Stimulated activated naive CD8-positive, alpha-beta T cell treated with anti-CD3 and anti-CD28 coated beads, Interleukin-15, Interleukin-2, amounts not matched to agents 100 ng/mL and 50 ng/mL, for 24 hours (primary cell): ENCODE data around the gene NAGPA.

ENCODE experiments used
- H3K27ac Mint-ChIP-seq: one replicate; pipeline ENCODE4 v1.8.0; 2021; ENCODE audit warnings: mild to moderate bottlenecking, mixed read lengths
- H3K27me3 Mint-ChIP-seq: one replicate; pipeline ENCODE4 v1.8.0; 2021; ENCODE audit warnings: mixed read lengths
- H3K36me3 Mint-ChIP-seq: one replicate; pipeline ENCODE4 v1.8.0; 2021; ENCODE audit warnings: low read depth, mixed read lengths
- H3K4me1 Mint-ChIP-seq: one replicate; pipeline ENCODE4 v1.8.0; 2021; ENCODE audit warnings: low read depth, mixed read lengths
- H3K4me3 Mint-ChIP-seq: one replicate; pipeline ENCODE4 v1.8.0; 2021; ENCODE audit warnings: mild to moderate bottlenecking, mixed read lengths
- H3K9me3 Mint-ChIP-seq: one replicate; pipeline ENCODE4 v1.8.0; 2021; ENCODE audit warnings: mixed read lengths

NAGPA gene

DNA sequence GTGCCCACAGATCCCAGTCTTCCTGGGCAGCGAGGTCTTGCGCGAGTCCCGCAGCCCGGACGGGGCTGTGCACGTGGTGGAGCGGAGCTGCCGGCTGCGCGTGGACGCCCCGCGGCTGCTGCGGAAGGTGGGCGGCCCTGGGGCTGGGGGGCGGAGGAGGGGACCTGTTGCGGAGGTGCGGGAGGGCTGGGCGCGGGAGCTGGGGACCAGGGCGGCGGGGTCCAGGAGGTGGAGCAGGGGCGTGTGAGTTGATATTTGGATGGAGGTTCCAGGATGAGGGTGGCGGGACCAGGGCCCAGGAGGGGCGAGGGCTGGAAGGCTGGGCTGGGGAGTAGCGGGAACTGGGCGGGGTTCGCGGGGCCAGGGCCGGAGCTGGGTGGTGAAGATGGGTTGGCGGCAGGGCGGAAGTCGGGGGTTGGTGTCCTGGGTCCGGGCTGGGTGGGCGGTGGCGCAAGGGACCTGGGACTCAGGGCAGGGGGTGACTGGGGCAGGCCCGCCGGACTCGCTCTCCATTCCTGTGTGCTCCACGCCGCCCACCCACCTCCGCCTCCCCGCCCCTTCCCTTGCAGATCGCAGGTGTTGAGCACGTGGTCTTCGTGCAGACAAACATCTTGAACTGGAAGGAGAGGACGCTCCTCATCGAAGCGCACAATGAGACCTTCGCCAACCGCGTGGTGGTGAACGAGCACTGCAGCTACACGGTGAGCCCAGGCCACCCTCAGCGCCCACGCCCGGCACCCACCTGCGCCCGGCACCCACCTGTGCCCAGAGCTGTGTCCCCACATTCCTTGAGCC lies 46.0 kb downstream of the NAGPA start:
- Mint-ChIP-seq H3K4me1 (no peaks in the 10 kb centered on the region), H3K27ac (no peak overlapping the region), H3K4me3 (no peak overlapping the region), H3K36me3 (peaks cover 3% of the 10 kb centered on the region), H3K27me3 (peaks cover 44% of the 10 kb centered on the region), H3K9me3 (peaks cover 4% of the 10 kb centered on the region)

DNA sequence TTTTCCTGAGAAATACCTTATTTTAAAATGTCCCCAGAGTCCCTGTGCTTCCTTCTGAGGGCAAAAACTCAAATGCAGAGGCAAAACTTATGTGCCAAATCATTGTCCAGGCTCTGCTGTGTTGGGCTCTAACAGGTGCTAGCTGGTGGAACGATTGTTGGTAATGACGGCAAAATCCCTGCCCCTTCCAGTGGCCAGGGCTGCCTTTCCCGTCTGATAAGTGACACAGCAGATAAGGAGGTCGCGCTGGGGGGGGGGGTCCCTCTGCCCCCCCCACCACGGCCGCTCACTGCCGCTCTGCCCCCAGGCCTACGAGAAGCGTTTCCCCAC lies 46.5 kb downstream of the NAGPA start:
- Mint-ChIP-seq H3K36me3 (peaks cover 3% of the 10 kb centered on the region), H3K4me1 (no peaks in the 10 kb centered on the region), H3K4me3 (no peak overlapping the region), H3K27me3 (peaks cover 44% of the 10 kb centered on the region), H3K9me3 (peaks cover 4% of the 10 kb centered on the region), H3K27ac (no peak overlapping the region)

DNA sequence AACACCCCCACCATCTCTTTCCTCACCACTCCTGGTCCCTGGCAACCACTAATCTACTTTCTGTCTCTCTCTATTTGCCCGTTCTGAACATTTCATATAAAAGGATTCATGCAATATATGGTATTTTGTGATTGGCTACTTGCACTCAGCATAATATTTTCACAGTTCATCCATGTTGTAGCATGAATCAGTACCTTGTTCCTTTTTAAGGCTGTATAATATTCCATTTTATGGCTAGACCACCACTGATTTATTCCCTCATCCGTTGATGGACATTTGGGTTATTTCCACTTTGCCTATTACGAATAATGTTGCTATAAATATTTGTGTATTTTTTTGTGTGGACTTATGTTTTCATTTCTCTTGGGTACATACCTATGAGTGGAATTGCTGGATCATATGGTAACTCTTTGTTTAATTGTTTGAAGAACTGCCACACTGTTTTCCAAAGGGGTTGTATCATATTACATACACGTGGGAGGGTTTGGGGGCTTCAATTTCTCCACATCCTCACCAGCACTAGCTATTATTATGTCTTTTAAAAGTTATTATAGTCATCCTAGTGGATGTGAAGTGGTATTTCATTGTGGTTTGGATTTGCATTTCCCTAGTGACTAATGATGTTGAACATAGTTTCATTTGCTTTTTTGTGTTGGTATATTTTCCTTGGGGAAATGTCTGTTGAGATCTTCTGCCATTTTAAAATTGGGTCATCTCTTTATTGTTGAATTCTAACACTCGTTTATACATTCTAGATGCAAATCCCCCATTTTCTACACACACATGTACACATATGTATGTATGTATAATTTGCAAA lies 49.4 kb downstream of the NAGPA start:
- Mint-ChIP-seq H3K4me3 (no peak overlapping the region), H3K36me3 (peaks cover 3% of the 10 kb centered on the region), H3K27ac (no peak overlapping the region), H3K9me3 (peaks cover 4% of the 10 kb centered on the region), H3K4me1 (no peaks in the 10 kb centered on the region), H3K27me3 (peaks cover 43% of the 10 kb centered on the region)

DNA sequence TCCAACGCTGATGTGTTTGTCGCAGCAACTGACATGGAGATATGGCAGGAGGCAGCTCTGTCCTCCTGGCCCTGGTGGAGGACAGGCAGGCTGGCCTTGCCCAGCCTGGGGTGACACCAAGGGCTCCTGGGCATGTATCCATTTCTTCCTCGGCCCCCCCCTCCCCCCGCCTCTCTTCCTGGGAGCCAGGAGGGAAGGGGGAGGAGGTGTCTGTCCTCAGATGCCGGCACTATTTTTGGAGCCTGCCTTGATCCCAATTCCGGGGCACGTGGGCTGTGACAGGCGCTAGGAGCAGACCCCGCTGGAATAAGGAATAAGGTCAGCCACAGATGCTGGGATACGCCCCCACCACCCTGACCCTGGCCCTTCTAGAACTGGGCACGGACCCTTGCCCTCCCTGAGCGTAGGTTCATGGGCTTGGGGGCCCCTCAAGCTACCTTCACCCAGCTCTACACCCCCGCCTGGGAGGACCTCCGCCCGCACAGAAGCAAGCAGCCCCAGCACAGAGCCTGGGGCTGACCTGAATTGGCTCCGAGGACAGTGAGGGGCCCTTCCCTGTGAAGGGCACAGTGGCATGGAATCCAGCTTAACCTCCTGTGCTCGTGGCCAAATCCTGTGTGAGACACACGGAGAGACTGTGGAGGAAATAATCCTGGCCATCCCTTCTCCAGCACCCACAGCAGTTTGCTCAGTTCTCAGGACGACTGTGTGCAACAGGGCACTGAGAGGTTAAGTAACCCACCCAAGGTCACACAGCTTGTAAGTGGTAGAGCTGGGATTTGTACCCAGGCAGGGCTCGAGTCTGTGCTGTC lies 51.5 kb downstream of the NAGPA start:
- no peak overlapping the region for H3K27ac Mint-ChIP-seq
- H3K4me1 Mint-ChIP-seq, result no peaks in the 10 kb centered on the region
- H3K36me3 Mint-ChIP-seq, result peaks cover 3% of the 10 kb centered on the region
- H3K9me3 Mint-ChIP-seq, result peaks cover 4% of the 10 kb centered on the region
- peaks cover 25% of the 10 kb centered on the region for H3K27me3 Mint-ChIP-seq
- no peak overlapping the region for H3K4me3 Mint-ChIP-seq

DNA sequence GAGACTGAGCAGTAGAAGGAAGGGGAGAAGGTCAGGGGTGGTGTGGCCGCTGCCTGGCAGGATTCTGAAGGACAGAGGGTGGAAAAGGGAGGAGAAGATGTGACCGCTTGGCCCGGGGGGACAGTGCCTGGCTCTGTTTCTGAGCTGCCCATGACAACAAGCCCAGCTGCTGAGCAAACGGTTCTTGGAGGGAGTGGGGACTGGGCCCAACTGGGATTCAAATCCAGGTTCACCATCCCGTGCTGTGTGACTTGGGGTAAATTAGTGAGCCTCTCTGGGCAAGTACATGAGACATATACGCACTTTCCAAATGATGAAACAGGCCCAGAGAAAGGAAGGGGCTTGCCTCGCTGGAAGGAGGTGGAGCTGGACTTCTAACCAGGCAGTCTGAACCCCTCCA lies 52.3 kb downstream of the NAGPA start:
- peaks cover 17% of the 10 kb centered on the region for H3K27me3 Mint-ChIP-seq
- no peak overlapping the region for H3K27ac Mint-ChIP-seq
- H3K4me1 Mint-ChIP-seq, result no peaks in the 10 kb centered on the region
- peaks cover 2% of the 10 kb centered on the region for H3K36me3 Mint-ChIP-seq
- no peak overlapping the region for H3K4me3 Mint-ChIP-seq
- H3K9me3 Mint-ChIP-seq, result peaks cover 3% of the 10 kb centered on the region

DNA sequence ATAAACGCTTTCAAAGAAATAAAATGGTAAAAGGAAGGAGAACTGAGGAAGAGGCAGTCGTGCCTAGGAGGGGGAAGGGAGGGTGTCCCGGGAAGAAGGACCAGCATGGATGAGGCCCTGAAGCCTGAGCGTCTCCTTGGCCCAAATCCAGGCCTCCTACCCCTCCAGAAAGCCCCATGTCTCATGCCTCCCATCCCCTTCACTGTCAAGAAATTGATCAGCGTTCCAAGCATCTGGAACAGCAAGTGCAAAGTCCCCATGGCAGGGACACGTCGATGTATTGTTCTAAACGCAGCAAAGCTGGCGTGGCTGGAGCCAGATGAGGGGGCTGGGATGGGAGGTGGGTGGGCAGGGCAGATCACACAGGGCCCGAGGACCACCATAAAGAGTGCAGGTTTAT lies 53.0 kb downstream of the NAGPA start:
- Mint-ChIP-seq H3K27me3 (peaks cover 13% of the 10 kb centered on the region), H3K36me3 (no peaks in the 10 kb centered on the region), H3K4me3 (no peak overlapping the region), H3K27ac (no peak overlapping the region), H3K9me3 (no peaks in the 10 kb centered on the region), H3K4me1 (peaks cover 1% of the 10 kb centered on the region)

DNA sequence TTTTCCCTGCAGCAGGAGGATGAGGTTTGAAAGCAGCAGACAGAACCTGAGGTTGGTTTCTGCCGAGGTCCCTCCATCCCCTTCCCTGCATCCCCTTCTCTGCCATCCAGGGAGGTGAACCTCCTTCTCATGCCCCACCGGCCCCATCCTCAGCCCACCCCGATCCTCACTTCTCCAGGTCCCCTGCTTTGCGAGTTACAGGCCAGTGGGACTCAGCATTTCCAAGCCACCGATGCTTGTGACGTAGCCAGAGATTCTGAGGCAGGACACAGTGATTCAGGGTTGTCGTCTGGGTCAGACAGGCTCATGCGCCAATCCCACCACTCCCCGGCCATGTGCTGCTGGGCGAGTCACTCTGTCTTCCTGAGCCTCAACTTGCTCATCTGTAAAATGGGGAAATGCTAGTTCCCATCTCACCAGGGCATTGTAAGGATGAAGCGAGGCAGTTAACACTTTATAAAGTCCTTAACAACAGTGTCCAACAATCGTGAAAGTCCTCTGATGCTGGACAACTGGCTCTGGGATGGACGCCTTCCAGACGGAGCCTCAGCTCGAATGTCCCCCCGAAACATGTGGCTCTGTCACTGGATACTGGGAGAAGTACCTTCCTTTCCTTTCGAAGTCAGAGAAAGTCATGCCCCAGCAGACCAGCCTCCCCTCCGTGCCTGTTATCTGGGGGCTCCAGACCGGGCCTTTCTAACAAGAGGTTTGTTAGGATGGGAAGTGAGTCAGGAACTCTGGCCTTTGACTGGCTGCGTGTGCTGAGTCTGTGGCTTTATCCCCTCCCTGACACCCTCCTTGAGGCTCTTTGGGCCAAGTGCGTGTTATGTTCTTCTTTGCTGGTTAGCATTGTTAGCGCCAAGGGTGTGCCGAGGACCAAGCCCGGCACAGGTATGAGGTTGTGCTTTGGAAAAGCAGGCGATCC lies 53.7 kb downstream of the NAGPA start:
- peaks cover 4% of the 10 kb centered on the region for H3K4me1 Mint-ChIP-seq
- H3K36me3 Mint-ChIP-seq, result no peaks in the 10 kb centered on the region
- H3K27ac Mint-ChIP-seq, result no peak overlapping the region
- no peaks in the 10 kb centered on the region for H3K9me3 Mint-ChIP-seq
- H3K27me3 Mint-ChIP-seq, result peaks cover 13% of the 10 kb centered on the region
- no peak overlapping the region for H3K4me3 Mint-ChIP-seq

DNA sequence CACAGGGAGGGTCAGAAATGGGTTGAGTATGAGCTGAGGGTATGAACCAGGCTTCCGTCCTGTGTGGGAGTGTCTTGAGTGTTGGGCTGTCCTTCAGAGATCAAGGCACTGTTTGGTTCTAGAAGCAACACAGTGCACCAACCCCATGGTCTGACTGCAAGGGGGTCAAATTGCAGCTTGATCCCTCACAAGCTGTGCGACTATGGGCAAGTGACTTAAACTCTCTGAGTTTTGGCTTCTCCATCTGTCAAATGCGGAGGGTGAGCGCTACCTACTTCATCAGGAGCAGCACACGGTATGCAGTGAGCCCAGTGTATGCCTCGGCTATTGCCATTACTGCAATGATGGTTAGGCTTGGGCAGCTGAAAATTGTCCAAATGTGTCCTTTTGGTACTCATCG lies 54.6 kb downstream of the NAGPA start:
- H3K27ac Mint-ChIP-seq, result no peak overlapping the region
- peaks cover 4% of the 10 kb centered on the region for H3K4me1 Mint-ChIP-seq
- H3K4me3 Mint-ChIP-seq, result no peak overlapping the region
- peaks cover 6% of the 10 kb centered on the region for H3K27me3 Mint-ChIP-seq
- no peaks in the 10 kb centered on the region for H3K9me3 Mint-ChIP-seq
- H3K36me3 Mint-ChIP-seq, result no peaks in the 10 kb centered on the region

DNA sequence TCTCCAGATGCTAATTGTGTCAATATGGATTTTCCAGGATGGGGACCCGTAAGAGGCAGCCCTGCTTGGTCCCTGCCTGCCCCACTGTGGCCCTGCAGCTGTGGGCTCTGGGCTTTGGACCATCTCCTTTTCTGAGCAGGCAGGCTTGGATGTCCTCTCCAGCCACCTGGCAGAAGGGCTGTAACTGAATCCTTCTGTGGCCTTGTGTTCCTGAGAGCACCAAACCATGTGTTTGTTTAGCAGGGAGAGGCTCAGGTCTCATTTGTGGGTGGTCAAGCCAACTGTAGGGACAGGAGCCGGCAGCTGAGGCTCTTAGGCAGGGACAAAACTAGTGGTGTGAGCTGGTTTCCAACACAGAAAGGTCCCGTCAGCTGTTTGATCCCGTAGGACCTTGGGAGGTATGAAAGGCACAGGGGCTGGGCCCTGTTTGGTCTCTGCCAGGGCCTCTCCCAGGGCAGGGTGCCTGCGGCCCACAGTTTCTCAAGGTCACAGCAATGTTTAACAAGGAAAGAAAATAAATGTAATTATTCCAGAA lies 57.1 kb downstream of the NAGPA start:
- Mint-ChIP-seq H3K27me3 (peaks cover 7% of the 10 kb centered on the region), H3K27ac (no peak overlapping the region), H3K4me1 (peaks cover 7% of the 10 kb centered on the region), H3K4me3 (no peak overlapping the region), H3K9me3 (no peaks in the 10 kb centered on the region), H3K36me3 (no peaks in the 10 kb centered on the region)

DNA sequence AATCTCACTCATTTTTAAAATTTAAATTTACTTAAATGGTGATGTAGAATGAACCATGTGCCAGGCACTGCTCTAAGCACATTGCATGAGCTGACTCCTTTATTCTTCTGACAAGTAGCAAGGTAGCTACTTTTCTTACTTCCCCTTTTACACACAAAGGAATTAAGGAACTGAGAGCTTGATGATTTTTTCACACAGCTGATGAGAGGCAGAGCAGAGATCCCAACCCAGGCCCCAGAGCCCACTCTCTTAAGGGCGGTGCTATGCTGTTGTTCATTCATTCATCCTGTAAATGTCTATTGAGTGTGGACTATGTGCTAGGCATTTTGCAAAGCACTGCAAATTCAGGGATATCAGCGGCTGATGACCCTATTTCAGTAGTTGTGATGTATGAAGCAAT lies 57.7 kb downstream of the NAGPA start:
- H3K27ac Mint-ChIP-seq, result no peak overlapping the region
- H3K4me1 Mint-ChIP-seq, result peaks cover 7% of the 10 kb centered on the region
- no peaks in the 10 kb centered on the region for H3K36me3 Mint-ChIP-seq
- no peaks in the 10 kb centered on the region for H3K9me3 Mint-ChIP-seq
- peaks cover 7% of the 10 kb centered on the region for H3K27me3 Mint-ChIP-seq
- no peak overlapping the region for H3K4me3 Mint-ChIP-seq
